NCI-H510A (cell line): ENCODE data around the gene KEL.

ENCODE experiments used
- DNase-seq: peaks from one replicate; lab custom pipeline; 2025; lab: John Stamatoyannopoulos, UW

The KEL gene

GRCh38 chr7:142962991-142963390, 828 bp upstream of the KEL start:
- no peak for DNase-seq

DNA sequence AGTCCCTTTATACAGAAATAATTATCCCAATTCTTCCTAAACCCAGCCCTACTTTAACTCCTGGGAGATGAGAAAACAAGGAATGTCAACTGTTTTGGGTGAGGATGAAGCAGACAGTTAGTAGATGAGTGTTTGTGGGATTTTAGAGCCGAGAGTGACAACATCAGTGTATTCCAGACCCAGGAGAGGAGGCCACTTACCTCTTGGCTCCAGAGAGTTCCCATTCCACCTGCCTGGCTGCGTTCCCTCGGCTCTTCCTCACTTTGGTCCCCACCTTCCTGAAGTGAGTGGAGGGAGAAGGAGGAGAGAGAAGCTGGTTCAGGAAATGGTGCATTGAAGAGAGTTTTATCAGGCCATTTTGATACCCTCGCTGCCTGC, 579 bp downstream of the KEL start:
- no peak for DNase-seq

DNA sequence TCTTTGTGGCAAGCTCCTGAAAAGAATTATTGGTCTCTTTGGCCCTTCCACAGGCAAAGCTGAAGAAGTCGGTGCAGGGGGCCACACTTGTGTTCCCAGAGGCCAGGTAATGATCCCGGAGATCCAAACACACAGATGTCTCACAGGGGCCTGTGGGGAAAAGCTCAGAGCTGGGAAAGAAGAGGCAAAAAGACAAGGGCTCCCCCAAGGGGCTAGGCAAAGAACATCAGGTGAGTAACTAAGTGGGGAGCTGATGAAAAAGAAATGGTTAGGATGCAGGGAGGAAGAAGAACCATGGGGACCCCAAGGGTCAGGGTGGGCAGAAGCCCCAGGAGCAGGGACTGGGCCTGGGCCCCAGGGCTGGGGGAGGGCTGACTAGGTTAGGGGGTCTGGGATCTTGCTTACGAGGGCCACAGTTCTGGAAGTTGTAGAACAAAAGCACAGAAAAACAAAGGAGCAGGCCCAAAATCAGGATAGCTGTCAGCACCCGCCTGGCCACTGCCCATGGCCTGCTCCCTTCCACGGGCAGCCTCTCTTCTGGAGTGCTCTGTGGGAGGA, 1.1 kb downstream of the KEL start:
- DNase-seq, result no peak

GRCh38 chr7:142959202-142959601, 3.0 kb downstream of the KEL start:
- no peak for DNase-seq

- DNase-seq, result no peak
Measured at GRCh38 chr7:142957723-142958122, 4.4 kb downstream of the KEL start.

DNA sequence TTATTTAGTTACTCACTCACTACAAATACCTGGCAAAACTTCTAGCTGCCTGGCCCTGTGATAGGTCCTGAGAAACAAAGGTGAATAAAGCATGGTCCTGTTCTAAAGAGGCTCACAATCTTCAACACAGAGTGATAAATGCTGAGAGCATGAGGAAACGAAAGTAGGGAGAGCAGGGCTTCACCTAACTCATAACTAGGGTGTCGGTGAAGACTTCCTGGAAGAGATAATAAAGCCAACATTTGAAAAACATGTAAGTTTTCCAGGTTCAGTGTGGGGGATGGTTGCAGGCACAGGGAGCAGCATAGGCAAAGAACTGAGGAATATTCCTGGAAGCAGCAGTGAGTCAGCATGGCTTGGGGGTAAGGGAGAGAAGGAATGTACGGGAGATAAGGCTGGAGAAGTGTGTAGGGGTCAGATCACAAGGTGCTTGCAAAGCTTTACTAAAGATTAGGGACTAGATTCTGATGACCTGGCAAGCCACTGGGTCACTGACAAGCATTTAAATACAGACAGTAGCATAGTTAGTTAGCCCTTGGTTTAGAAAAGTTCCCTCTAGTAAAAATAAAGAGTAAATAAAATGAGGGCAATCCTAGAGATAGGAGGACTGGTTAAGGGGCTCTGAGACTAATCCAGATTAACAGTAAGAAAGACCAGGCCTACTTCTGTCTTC, 5.1 kb downstream of the KEL start:
- no peak for DNase-seq

- DNase-seq, result no peak
Measured at GRCh38 chr7:142954680-142955268, 7.4 kb downstream of the KEL start.

GRCh38 chr7:142950235-142950634, 11.9 kb downstream of the KEL start:
- no peak for DNase-seq

- no peak for DNase-seq
Measured at GRCh38 chr7:142948603-142949002, 13.6 kb downstream of the KEL start.

DNA sequence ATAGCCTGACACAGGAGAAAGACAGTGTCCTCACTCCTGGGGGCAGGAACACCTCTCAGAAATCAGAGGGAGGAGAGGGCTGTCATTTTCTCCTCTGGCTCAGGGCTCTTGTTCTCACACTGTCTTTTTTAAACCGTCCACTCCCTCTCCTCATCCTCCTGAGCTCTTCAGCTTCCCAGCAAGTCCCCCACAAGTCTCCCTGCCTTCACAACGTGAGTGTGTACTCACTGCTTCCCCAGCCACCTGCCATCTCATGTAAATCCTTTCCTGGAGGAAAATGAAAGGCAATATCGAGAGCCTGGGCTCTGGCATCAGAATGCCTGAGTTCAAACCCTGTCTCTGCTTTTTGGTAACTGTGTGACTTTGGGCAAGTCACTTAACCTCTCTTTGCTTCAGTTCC, 17.2 kb downstream of the KEL start:
- DNase-seq, result no peak

- no peak for DNase-seq
Measured at GRCh38 chr7:142943706-142944268, 18.4 kb downstream of the KEL start.

DNA sequence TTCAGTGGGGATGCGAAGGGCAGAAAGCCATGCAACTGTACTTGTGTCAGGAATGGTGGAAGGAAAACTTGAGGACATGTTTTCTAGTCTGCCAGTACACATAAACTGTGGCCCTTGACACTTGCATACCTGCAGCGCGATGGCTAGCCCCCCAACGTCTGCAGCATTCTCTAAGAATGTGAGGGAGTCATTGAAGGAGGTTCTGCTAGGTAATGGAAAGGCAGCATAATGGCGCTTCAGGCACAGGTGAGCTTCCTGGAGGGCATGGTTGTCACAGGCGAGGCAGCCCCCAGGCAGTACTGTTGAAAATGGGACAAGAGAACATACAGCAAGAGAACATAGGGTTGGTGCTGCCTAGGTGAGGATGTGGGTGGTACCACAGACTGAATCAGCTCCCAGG, 19.4 kb downstream of the KEL start:
- no peak for DNase-seq

- DNase-seq, result no peak
Measured at GRCh38 chr7:142941541-142941940, 20.6 kb downstream of the KEL start.

GRCh38 chr7:142940966-142941535, 21.1 kb downstream of the KEL start:
- DNase-seq, result no peak

DNA sequence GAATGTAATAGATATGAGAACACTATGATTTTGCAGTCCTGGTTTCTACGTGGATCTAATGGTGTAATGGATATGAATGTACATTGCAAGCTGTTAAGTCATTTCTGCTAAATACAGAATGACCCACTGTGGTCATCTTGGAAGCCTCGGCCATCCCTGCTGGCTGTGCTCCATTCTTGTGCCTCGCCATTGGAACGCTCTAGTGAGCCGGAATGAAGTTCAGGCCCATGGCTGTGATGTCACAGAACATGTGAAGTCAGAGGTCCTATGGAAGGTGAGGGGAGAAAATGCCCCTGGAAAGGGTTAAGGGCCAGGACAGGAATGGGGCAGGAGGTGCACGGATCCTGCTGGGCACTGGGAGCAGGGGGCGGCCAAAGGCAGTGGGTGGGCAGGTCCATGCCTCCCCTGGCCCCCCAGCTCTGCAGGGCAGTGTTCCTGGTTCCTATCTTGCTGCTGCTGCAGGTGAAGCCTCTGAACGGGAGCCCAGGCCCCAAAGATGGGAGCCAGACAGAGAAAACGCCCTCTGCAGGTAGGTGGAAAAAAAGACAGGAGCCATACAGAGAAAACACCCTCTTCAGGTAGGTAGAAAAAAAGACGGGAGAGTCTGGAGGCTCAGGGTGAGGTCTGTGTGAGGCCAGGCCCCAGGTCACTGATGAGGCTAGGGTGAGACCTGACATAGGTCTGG, 22.8 kb downstream of the KEL start, which contains the start of gene LLCFC1:
TSS of gene LLCFC1 (plus strand) at position 259 of the 685 bp plus-strand sequence. CDS start at position 397, 138 bp downstream.
- no peak for DNase-seq

DNA sequence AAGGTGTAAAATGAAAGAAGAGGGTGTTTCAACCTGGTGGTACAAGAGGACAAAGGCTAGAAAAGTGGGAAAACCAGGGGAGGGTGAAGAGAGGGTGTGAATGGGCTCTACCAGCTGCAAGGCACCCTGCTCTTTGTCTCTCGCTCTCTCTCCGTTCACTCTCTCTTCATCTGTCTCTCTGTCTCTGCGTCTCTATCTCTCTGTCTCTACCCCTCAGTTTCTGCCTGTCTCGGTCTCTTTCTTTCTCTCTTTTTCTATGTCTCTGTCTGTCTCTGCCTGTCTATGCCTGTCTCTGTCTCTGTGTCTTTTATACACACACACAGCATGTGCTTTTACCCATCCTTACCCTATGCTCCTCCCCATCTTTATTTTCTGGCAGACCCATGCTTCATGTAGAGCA, 23.6 kb downstream of the KEL start:
- DNase-seq, result no peak

DNA sequence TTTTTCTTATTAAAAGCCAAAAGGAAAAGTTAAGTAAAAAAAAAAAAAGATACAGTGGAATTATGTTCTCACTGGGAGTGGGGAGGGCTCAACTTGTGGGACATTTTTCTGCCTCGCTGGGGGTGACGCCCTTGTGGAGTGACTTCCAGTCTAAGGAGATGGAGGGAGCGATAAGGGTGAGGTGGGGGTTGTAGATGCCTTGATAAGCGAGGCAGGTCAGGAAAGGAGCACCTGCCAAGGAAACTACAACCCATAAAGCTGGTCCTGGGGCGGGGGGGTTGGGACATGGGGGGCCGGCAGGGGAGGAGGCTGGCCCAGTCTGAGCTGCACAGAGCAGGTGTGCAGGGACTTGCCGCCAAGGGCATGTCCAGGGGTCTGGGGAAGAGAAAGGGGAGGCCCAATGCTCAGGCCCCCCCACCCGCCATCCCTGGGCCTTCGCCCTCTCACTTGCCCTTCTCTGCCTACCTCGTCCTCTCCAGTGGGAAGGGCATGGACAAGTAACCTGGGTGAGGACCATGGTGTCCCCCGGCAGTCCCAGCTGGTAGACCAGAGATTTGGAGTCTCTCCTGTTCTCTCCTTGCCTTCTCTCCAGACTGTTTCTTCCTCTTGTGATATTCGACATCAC, 26.1 kb downstream of the KEL start:
- DNase-seq, result no peak

- DNase-seq, result no peak
Measured at GRCh38 chr7:142934056-142934455, 28.1 kb downstream of the KEL start.

DNA sequence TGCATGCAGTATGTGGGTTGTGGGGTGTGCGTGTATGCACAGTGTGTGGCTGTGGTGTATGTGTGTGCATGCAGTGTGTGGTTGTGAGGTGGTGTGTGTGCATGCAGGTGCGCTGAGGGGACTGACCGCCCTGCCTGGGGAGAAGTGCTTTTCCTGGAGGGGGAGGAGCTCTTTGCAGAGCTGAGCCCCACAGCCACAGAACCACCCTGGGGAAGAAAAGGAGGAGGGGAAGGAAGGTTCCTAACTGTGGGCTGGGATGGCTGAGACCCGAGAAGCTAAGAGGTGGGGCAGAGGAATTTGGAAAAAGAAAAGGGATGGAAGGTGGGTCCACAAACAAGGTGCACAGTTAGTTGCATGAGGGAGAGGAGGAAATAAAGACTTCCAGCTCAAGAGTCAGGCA, 28.5 kb downstream of the KEL start, which contains the start of gene TRPV5:
TSS of gene TRPV5 (minus strand) at position 123 of the 400 bp plus-strand sequence. CDS start 287 bp downstream, outside the sequence.
- no peak for DNase-seq

DNA sequence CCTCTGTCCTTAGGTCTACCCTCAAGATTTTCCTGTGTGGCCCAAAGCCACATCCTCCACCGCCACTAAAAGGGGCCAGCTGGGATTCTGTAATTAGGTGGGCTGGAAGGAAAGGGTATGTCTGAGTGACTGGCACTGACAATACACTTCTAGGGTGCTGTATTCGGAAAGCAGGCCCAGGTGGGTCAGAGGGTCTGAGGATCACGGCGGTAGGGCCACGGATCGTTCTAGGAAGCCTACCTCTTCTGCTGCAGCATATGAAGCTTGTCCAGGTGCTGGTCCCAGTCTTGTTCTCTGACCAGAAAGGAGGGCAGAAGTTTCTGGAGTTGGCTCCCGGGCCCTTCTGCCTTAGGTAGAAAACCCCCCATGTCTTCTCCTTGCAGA, 29.1 kb downstream of the KEL start:
- no peak for DNase-seq

- DNase-seq, result no peak
Measured at GRCh38 chr7:142932386-142933091, 29.6 kb downstream of the KEL start.
